SU-DHL-6 (cell line): ENCODE results near the gene REPS2.

Experiments
- H2AFZ ChIP-seq: fragments of 200-600 bp; sonication (generic); 2 replicates; pipeline ENCODE4 v1.6.1; 2014; ENCODE audit warnings: low read depth, mild to moderate bottlenecking, moderate library complexity, mixed read lengths, antibody characterized with exemption, low read length; ENCODE audit not compliant: severe bottlenecking
- H3F3A ChIP-seq: fragments of 200-600 bp; shearing (Covaris generic); 2 replicates; pipeline ENCODE4 v1.6.0; 2016; ENCODE audit warnings: antibody characterized with exemption, mild to moderate bottlenecking; ENCODE audit not compliant: insufficient read depth
- H3K27ac ChIP-seq: fragments of 200-600 bp; sonication (generic); 2 replicates; pipeline ENCODE4 v1.5.1; 2016; ENCODE audit warnings: low read depth, mild to moderate bottlenecking, low read length, moderate library complexity, mixed read lengths
- H3K27me3 ChIP-seq: fragments of 200-600 bp; sonication (generic), shearing (Covaris generic); 2 replicates; pipeline ENCODE4 v1.6.0; 2014; ENCODE audit warnings: mild to moderate bottlenecking, low read length
- H3K36me3 ChIP-seq: fragments of 200-600 bp; sonication (generic); 2 replicates; pipeline ENCODE4 v1.6.1; 2014; ENCODE audit warnings: mild to moderate bottlenecking, low read length, mixed read lengths
- H3K4me2 ChIP-seq: fragments of 300-600, 200-600 bp; shearing (Covaris generic), sonication (generic); 2 replicates; pipeline ENCODE4 v1.6.0; 2014; ENCODE audit warnings: low read length, low read depth, mild to moderate bottlenecking; ENCODE audit not compliant: poor library complexity, severe bottlenecking
- H3K4me3 ChIP-seq: fragments of 200-600 bp; sonication (generic); 2 replicates; pipeline ENCODE4 v1.5.1; 2014; ENCODE audit warnings: antibody characterized with exemption, low read length, mild to moderate bottlenecking, mixed read lengths; ENCODE audit not compliant: insufficient read depth, poor library complexity, severe bottlenecking
- H3K79me2 ChIP-seq: fragments of 200-600 bp; sonication (generic); 2 replicates; pipeline ENCODE4 v1.6.1; 2014; ENCODE audit warnings: mild to moderate bottlenecking, low read length, moderate library complexity; ENCODE audit not compliant: insufficient read depth
- H3K9ac ChIP-seq: fragments of 200-600 bp; sonication (generic); 2 replicates; pipeline ENCODE4 v1.7.0; 2014; ENCODE audit warnings: mild to moderate bottlenecking, low read length
- H3K9me2 ChIP-seq: fragments of 200-600 bp; sonication (generic); replicated peaks from 2 replicates; pipeline ENCODE4 v1.6.1; 2014; ENCODE audit warnings: low read length; ENCODE audit not compliant: insufficient read depth
- H3K9me3 ChIP-seq: fragments of 200-600 bp; sonication (generic); 2 replicates; pipeline ENCODE4 v1.6.1; 2014; ENCODE audit warnings: low read length, mixed read lengths; ENCODE audit not compliant: insufficient read depth
- H4K20me1 ChIP-seq: fragments of 200-600 bp; sonication (generic); 2 replicates; pipeline ENCODE4 v1.6.1; 2014; ENCODE audit warnings: low read depth, mild to moderate bottlenecking, antibody characterized with exemption, low read length, moderate library complexity, mixed read lengths
- CTCF ChIP-seq: fragments of 200-600 bp; sonication (generic); IDR thresholded peaks from one replicate; pipeline ENCODE4 v1.5.1; 2017; ENCODE audit warnings: antibody characterized with exemption, mild to moderate bottlenecking, low read length, moderate library complexity; ENCODE audit not compliant: insufficient read depth, poor library complexity, severe bottlenecking
- EZH2phosphoT487 ChIP-seq: fragments of 200-600 bp; sonication (generic), shearing (Covaris generic); conservative IDR thresholded peaks from 2 replicates; pipeline ENCODE4 v1.6.1; 2018; ENCODE audit warnings: mild to moderate bottlenecking, antibody characterized with exemption, low read length, moderate library complexity, mixed read lengths

REPS2 gene

GRCh38 chrX:17005712-17006368 lies 59.4 kb downstream of the REPS2 start:
- no peaks in the 10 kb centered on the region for H3K79me2 ChIP-seq
- H3K27ac ChIP-seq, result no peak overlapping the region
- H2AFZ ChIP-seq, result no peak overlapping the region
- no peaks in the 10 kb centered on the region for H3K9me2 ChIP-seq
- no peak for TF ChIP-seq EZH2phosphoT487
- no peak for TF ChIP-seq CTCF
- no peaks in the 10 kb centered on the region for H3K27me3 ChIP-seq
- no peak overlapping the region for H3K4me2 ChIP-seq
- no peak overlapping the region for H3K4me3 ChIP-seq
- no peaks in the 10 kb centered on the region for H3F3A ChIP-seq
- no peak overlapping the region for H3K9ac ChIP-seq
- H3K9me3 ChIP-seq, result no peaks in the 10 kb centered on the region
- no peaks in the 10 kb centered on the region for H4K20me1 ChIP-seq
- H3K36me3 ChIP-seq, result no peaks in the 10 kb centered on the region

- no peak overlapping the region for H3K4me2 ChIP-seq
- no peak overlapping the region for H3K4me3 ChIP-seq
- H4K20me1 ChIP-seq, result no peaks in the 10 kb centered on the region
- H3K79me2 ChIP-seq, result no peaks in the 10 kb centered on the region
- H3K27ac ChIP-seq, result no peak overlapping the region
- no peaks in the 10 kb centered on the region for H3K36me3 ChIP-seq
- H2AFZ ChIP-seq, result no peak overlapping the region
- H3K9me2 ChIP-seq, result no peaks in the 10 kb centered on the region
- no peaks in the 10 kb centered on the region for H3K9me3 ChIP-seq
- H3K27me3 ChIP-seq, result no peaks in the 10 kb centered on the region
- H3F3A ChIP-seq, result no peaks in the 10 kb centered on the region
- no peak overlapping the region for H3K9ac ChIP-seq
- TF ChIP-seq CTCF (no peak), EZH2phosphoT487 (no peak)
These were observed 60.8 kb downstream of the REPS2 start for GRCh38 chrX:17007134-17007768.

GRCh38 chrX:17009856-17010625 lies 63.6 kb downstream of the REPS2 start:
- H2AFZ ChIP-seq, result no peak overlapping the region
- H3K9ac ChIP-seq, result no peak overlapping the region
- H3K36me3 ChIP-seq, result no peaks in the 10 kb centered on the region
- H3K27ac ChIP-seq, result no peak overlapping the region
- H3K27me3 ChIP-seq, result no peaks in the 10 kb centered on the region
- H4K20me1 ChIP-seq, result no peaks in the 10 kb centered on the region
- no peaks in the 10 kb centered on the region for H3F3A ChIP-seq
- H3K9me3 ChIP-seq, result no peaks in the 10 kb centered on the region
- no peaks in the 10 kb centered on the region for H3K9me2 ChIP-seq
- TF ChIP-seq CTCF (no peak), EZH2phosphoT487 (no peak)
- H3K4me3 ChIP-seq, result no peak overlapping the region
- no peaks in the 10 kb centered on the region for H3K79me2 ChIP-seq
- no peak overlapping the region for H3K4me2 ChIP-seq
